ENCODE results near the gene NADK2. TPM values are rescaled to one million over a fixed set of nuclear protein-coding genes. Genes with fewer than 3 reads are reported as not detected.

NADK2 gene
- total and polyA plus RNA-seq, 2 donors (not counting 3 experiments of a cell fraction or from before 2014, with no cell fraction given): 4.0 to 20.3 TPM

GRCh38 chr5:36152324-36153297 lies 89.1 kb downstream of the NADK2 start:
- Histone ChIP-seq H3K9me3 (replicated peaks; ENCODE audit: control insufficient read depth, insufficient read depth, low read length) (no peaks in the 10 kb centered on the region), H3K36me3 (ENCODE audit: control insufficient read depth in 2 of 2, extremely low read depth in 1 of 2, insufficient read depth in 2 of 2, low read length in 2 of 2) (no peaks in the 10 kb centered on the region), H3K4me1 (ENCODE audit: control insufficient read depth, extremely low read depth, insufficient read depth, low read length) (peaks cover 19% of the 10 kb centered on the region), H3K9ac (replicated peaks; ENCODE audit: extremely low read depth, insufficient read depth, low read length) (peak overlapping the region; percentile 79), H4K20me1 (replicated peaks; ENCODE audit: control insufficient read depth, extremely low read depth, insufficient read depth, low read length) (no peaks in the 10 kb centered on the region), H3K4me3 (replicated peaks in 1 of 3; ENCODE audit: insufficient read depth in 1 of 3, low read depth in 1 of 3, low read length in 3 of 3) (peak overlapping the region; percentile 69 to 84 (median 73)), H3K4me2 (ENCODE audit: insufficient read depth, low read length) (peak overlapping the region; percentile 70), H3K27ac (ENCODE audit: insufficient read depth, low read depth, low read length) (peak overlapping the region; percentile 2), H3K27me3 (ENCODE audit: control insufficient read depth in 2 of 2, insufficient read depth in 2 of 2, low read length in 2 of 2) (no peaks in the 10 kb centered on the region), H2AFZ (ENCODE audit: low read depth, low read length) (peak overlapping the region; percentile 87), H3K79me2 (ENCODE audit: control insufficient read depth, insufficient read depth, low read length) (peaks cover 23% of the 10 kb centered on the region), H3K9me1 (replicated peaks; ENCODE audit: control insufficient read depth, extremely low read depth, insufficient read depth, low read length) (no peaks in the 10 kb centered on the region)
- ChIA-PET POLR2A (no interaction called here), CTCF (interaction anchor here (0.9 to 4.7 kb wide), 6 partner anchors 9 to 543 kb away, joined by 4 to 30 read pairs (median 10); partner anchors contain the start of gene NADK2)
- BruUV-seq (replicated peaks): TSS peak; percentile 57
- intact Hi-C loops (cut with micrococcal nuclease): loop anchor here (1.0 to 5.0 kb wide), 3 partner anchors 24 to 725 kb away; partner anchors contain the start of gene NIPBL
- DNase-seq (ENCODE audit: low read depth, low spot score): peak; percentile 3
- dilution Hi-C loops (cut with MboI; ENCODE audit: extremely low pct_ligation_motif_present, low sequenced_read_pairs): no loop called here
- no peak for TF ChIP-seq POLR2AphosphoS5 (IDR thresholded peaks at IDR 0.05; ENCODE audit: insufficient read depth, low read depth, low read length)
- no peak for FAIRE-seq

GRCh38 chr5:36151434-36152323 lies 90.0 kb downstream of the NADK2 start, which contains the start of the genes LMBRD2 and SKP2:
Gene LMBRD2, minus strand, starts transcription at chr5:36151887. Its CDS starts 8,538 bp downstream, at chr5:36143349.
Gene SKP2, plus strand, starts transcription at chr5:36152111. Its CDS starts 152 bp downstream, at chr5:36152263.
- POLR2A ChIA-PET: interaction anchor here (1.0 kb wide), 1 partner anchor 90 kb away, joined by 4 read pairs; the partner anchor contains the start of gene NADK2

More at GRCh38 chr5:36151434-36152323, 90.0 kb downstream of the NADK2 start, which contains the start of the genes LMBRD2 and SKP2:
- Histone ChIP-seq H2AFZ (ENCODE audit: low read depth, low read length) (peak within 1 kb of the TSS; percentile 87), H3K4me2 (ENCODE audit: insufficient read depth, low read length) (peak within 1 kb of the TSS; percentile 87), H3K4me1 (ENCODE audit: control insufficient read depth, extremely low read depth, insufficient read depth, low read length) (peaks cover 24% of the 10 kb centered on the region), H3K4me3 (replicated peaks in 1 of 3; ENCODE audit: insufficient read depth in 1 of 3, low read depth in 1 of 3, low read length in 3 of 3) (peak within 1 kb of the TSS; percentile 70 to 84 (median 73)), H3K9me3 (replicated peaks; ENCODE audit: control insufficient read depth, insufficient read depth, low read length) (no peaks in the 10 kb centered on the region), H3K79me2 (ENCODE audit: control insufficient read depth, insufficient read depth, low read length) (peaks cover 23% of the 10 kb centered on the region), H3K36me3 (ENCODE audit: control insufficient read depth in 2 of 2, extremely low read depth in 1 of 2, insufficient read depth in 2 of 2, low read length in 2 of 2) (no peaks in the 10 kb centered on the region), H3K27me3 (ENCODE audit: control insufficient read depth in 2 of 2, insufficient read depth in 2 of 2, low read length in 2 of 2) (no peaks in the 10 kb centered on the region), H3K9ac (replicated peaks; ENCODE audit: extremely low read depth, insufficient read depth, low read length) (peak within 1 kb of the TSS; percentile 79), H3K9me1 (replicated peaks; ENCODE audit: control insufficient read depth, extremely low read depth, insufficient read depth, low read length) (no peaks in the 10 kb centered on the region), H4K20me1 (replicated peaks; ENCODE audit: control insufficient read depth, extremely low read depth, insufficient read depth, low read length) (no peaks in the 10 kb centered on the region), H3K27ac (ENCODE audit: insufficient read depth, low read depth, low read length) (peak within 1 kb of the TSS; percentile 21)
- dilution Hi-C loops (cut with MboI; ENCODE audit: extremely low pct_ligation_motif_present, low sequenced_read_pairs) (no loop called here), intact Hi-C loops (cut with micrococcal nuclease) (loop anchor here (1.0 to 5.0 kb wide), 4 partner anchors 25 to 726 kb away; partner anchors contain the start of gene NIPBL)
- BruUV-seq (replicated peaks): TSS peak; percentile 47
- CTCF ChIA-PET: interaction anchor here (1.0 to 4.7 kb wide), 6 partner anchors 27 to 544 kb away, joined by 4 to 30 read pairs (median 11); partner anchors contain the start of gene NADK2
- FAIRE-seq (peak; percentile 94), DNase-seq (ENCODE audit: low read depth, low spot score) (peak; percentile 99)
- no peak for TF ChIP-seq GATA2 (IDR thresholded peaks at IDR 0.05; ENCODE audit: insufficient read depth, insufficient read length, low read depth, low read length)
- no peak for TF ChIP-seq MYC (IDR thresholded peaks at IDR 0.05; ENCODE audit: low read depth, low read length)
- TF ChIP-seq POLR2AphosphoS5 (IDR thresholded peaks at IDR 0.05; ENCODE audit: insufficient read depth, low read depth, low read length): peak; percentile 60
- no peak for TF ChIP-seq EZH2 (IDR thresholded peaks at IDR 0.05; ENCODE audit: borderline replicate concordance, low read depth, low read length, severe bottlenecking)
- TF ChIP-seq MAX (IDR thresholded peaks at IDR 0.05; ENCODE audit: insufficient read depth, insufficient read length): no peak
- TF ChIP-seq POLR2A (IDR thresholded peaks at IDR 0.05; ENCODE audit: low read depth, low read length): peak; percentile 80

All from endothelial cell of umbilical vein (primary cell).